HG03039 (cell line): ENCODE data around the gene EXO1.
"Not testable (repeated sequence)": the region's sequence is repeated elsewhere in the genome, so short reads cannot be mapped to it uniquely, and the experiment has no call there.

Experiments used
- ATAC-seq: cut with Tn5 transposase; IDR thresholded peaks from one replicate; pipeline ENCODE4 v1.9.1; 2021; ENCODE audit warnings: mild to moderate bottlenecking, moderate library complexity; ENCODE audit not compliant: unreplicated experiment

EXO1 gene

GRCh38 chr1:241847796-241848685, at the start of gene EXO1:
EXO1 (plus strand) TSS chr1:241848204; CDS start chr1:241850426, 2,222 bp downstream.
- peak; percentile 96 for ATAC-seq

- no peak for ATAC-seq
These were observed 48.6 kb upstream of the EXO1 start for GRCh38 chr1:241799416-241799815.

- ATAC-seq = no peak
These were observed 47.4 kb upstream of the EXO1 start for GRCh38 chr1:241800640-241801039.

- ATAC-seq = no peak
These were observed 45.1 kb upstream of the EXO1 start for GRCh38 chr1:241802863-241803262.

- not testable (repeated sequence) for ATAC-seq
These were observed 43.3 kb upstream of the EXO1 start for GRCh38 chr1:241804706-241805105.

GRCh38 chr1:241808265-241808664, 39.7 kb upstream of the EXO1 start:
- ATAC-seq = no peak

- ATAC-seq = no peak
These were observed 37.1 kb upstream of the EXO1 start for GRCh38 chr1:241810769-241811405.

GRCh38 chr1:241813768-241814320, 34.2 kb upstream of the EXO1 start:
- no peak for ATAC-seq

GRCh38 chr1:241816008-241816407, 32.0 kb upstream of the EXO1 start:
- ATAC-seq = no peak

GRCh38 chr1:241817331-241817792, 30.6 kb upstream of the EXO1 start:
- no peak for ATAC-seq

- ATAC-seq = no peak
These were observed 29.9 kb upstream of the EXO1 start for GRCh38 chr1:241817956-241818612.

GRCh38 chr1:241819340-241819866, 28.6 kb upstream of the EXO1 start:
- no peak for ATAC-seq

GRCh38 chr1:241821363-241821762, 26.6 kb upstream of the EXO1 start:
- no peak for ATAC-seq

GRCh38 chr1:241822846-241823245, 25.2 kb upstream of the EXO1 start:
- no peak for ATAC-seq

GRCh38 chr1:241823925-241824324, 24.1 kb upstream of the EXO1 start:
- ATAC-seq = no peak

GRCh38 chr1:241825581-241825980, 22.4 kb upstream of the EXO1 start:
- ATAC-seq = no peak

- not testable (repeated sequence) for ATAC-seq
These were observed 21.4 kb upstream of the EXO1 start for GRCh38 chr1:241826613-241827012.

GRCh38 chr1:241827264-241827663, 20.7 kb upstream of the EXO1 start:
- no peak for ATAC-seq

GRCh38 chr1:241828463-241829021, 19.5 kb upstream of the EXO1 start:
- no peak for ATAC-seq

GRCh38 chr1:241829468-241829867, 18.5 kb upstream of the EXO1 start:
- ATAC-seq = no peak
